ENCODE measurements around the gene DEFB131B. TPM values are rescaled to one million over a fixed set of nuclear protein-coding genes. Genes with fewer than 3 reads are reported as not detected.
"Not testable (repeated sequence)": the region's sequence is repeated elsewhere in the genome, so short reads cannot be mapped to it uniquely, and the experiment has no call there.

DEFB131B gene
- total and polyA plus RNA-seq, 2 of the 8 experiments (the other 6 are each of a cell fraction or from before 2014, with no cell fraction given) = not detected

DNA sequence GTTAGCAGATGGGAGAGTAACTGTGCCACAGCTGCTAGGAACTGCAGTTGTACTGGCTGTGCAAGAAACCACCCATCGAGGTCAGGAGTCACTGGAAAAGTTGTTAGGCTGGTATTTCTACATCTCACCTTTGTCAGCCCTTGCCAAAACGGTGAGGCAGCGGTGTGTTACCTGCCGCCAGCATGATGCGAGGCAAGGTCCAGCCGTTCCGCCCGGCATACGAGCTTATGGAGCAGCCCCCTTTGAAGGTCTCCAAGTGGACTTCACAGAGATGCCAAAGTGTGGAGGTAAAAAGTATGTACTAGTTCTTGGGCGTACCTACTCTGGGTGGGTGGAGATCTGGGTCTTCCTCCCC is 33.7 kb downstream of the DEFB131B start:
- H2BK12ac ChIP-seq (ENCODE audit: low read depth, low read length); H4K8ac ChIP-seq (ENCODE audit: extremely low read depth, insufficient read depth, low read length); POLR2A ChIA-PET (ENCODE audit: partially characterized antibody); H3K4ac ChIP-seq (replicated peaks; ENCODE audit: insufficient read length, low read depth, low read length); H3K14ac ChIP-seq (ENCODE audit: insufficient read length); H4K91ac ChIP-seq (replicated peaks; ENCODE audit: insufficient read length, low read length); H3K23ac ChIP-seq (ENCODE audit: insufficient read length); H2BK5ac ChIP-seq (ENCODE audit: low read depth, low read length); H3K18ac ChIP-seq (ENCODE audit: extremely low read depth, low read length); DNase-seq (ENCODE audit: low read depth in 1 of 2, low spot score in 2 of 2); H3K27ac ChIP-seq (ENCODE audit: low read depth, low read length); H3K56ac ChIP-seq (replicated peaks; ENCODE audit: insufficient read length, low read depth, low read length); H3K4me3 ChIP-seq (ENCODE audit: extremely low read depth in 1 of 4, insufficient read depth in 2 of 4, low read depth in 3 of 4, low read length in 4 of 4); FAIRE-seq; H3K79me2 ChIP-seq (ENCODE audit: control insufficient read depth in 1 of 2, insufficient read depth in 2 of 2, low read length in 2 of 2); H4K5ac ChIP-seq (ENCODE audit: insufficient read length, low read depth, low read length); H2AFZ ChIP-seq (ENCODE audit: low read length); H3K9ac ChIP-seq (replicated peaks in 1 of 4; ENCODE audit: extremely low read depth in 1 of 4, low read depth in 3 of 4, low read length in 3 of 4); H2BK120ac ChIP-seq (replicated peaks; ENCODE audit: low read depth, low read length); H2BK20ac ChIP-seq (ENCODE audit: low read length); H3K9me3 ChIP-seq (ENCODE audit: insufficient read depth in 2 of 2, low read depth in 1 of 2, low read length in 1 of 2); H4K20me1 ChIP-seq (replicated peaks in 1 of 2; ENCODE audit: control insufficient read depth in 1 of 2, insufficient read depth in 2 of 2, low read length in 2 of 2); H3K79me1 ChIP-seq (ENCODE audit: low read depth, low read length); H2BK15ac ChIP-seq (ENCODE audit: low read length); H3K4me1 ChIP-seq (replicated peaks in 1 of 4; ENCODE audit: control insufficient read depth in 3 of 4, insufficient read depth in 4 of 4, low read length in 3 of 4); H3K27me3 ChIP-seq (replicated peaks in 1 of 4; ENCODE audit: control insufficient read depth in 3 of 4, extremely low read depth in 1 of 4, insufficient read depth in 3 of 4, low read length in 3 of 4); H3K4me2 ChIP-seq (ENCODE audit: insufficient read depth in 1 of 2, low read depth in 2 of 2, low read length in 2 of 2); H2AK5ac ChIP-seq (ENCODE audit: low read depth, low read length); H3K23me2 ChIP-seq (ENCODE audit: low read depth, low read length): not testable (repeated sequence)
- WGBS, 2 experiments (ENCODE audit: extremely low coverage in 1 of 2, insufficient coverage in 1 of 2, insufficient read length in 1 of 2, insufficient replicate concordance in 2 of 2, low coverage in 1 of 2, low lambda C conversion rate in 2 of 2, missing lambda C conversion rate in 1 of 2) = 90% methylated on average over 10 of the region's 10 CpGs; no CpG with 5 or more reads in 1 of the 2 experiments
- peaks cover 0 to 28% (median 16%) of the 10 kb centered on the region in 4 experiments; a peak in 6 of 8 replicates for H3K36me3 ChIP-seq (ENCODE audit: control insufficient read depth in 2 of 4, insufficient read depth in 4 of 4, low read length in 3 of 4)
- CTCF ChIA-PET (ENCODE audit: partially characterized antibody) = interaction anchor here (0.7 to 1.3 kb wide), 3 partner anchors 9 to 120 kb away, joined by 3 read pairs; no protein-coding TSS in a partner anchor
